Activated CD4-positive, CD25-positive, alpha-beta regulatory T cell treated with anti-CD3 and anti-CD28 coated beads, Interleukin-2, amount 50 U/mL, for 16 hours (primary cell): ENCODE data around the gene SNRNP25.

Source experiments
- DNase-seq: peaks from one replicate; pipeline ENCODE4 v3.0.0-alpha.2; 2020; ENCODE audit warnings: low read depth, low spot score

Gene SNRNP25

GRCh38 chr16:62968-63391 lies 9.4 kb downstream of the SNRNP25 start:
- DNase-seq, result no peak

- DNase-seq, result no peak
Observed at GRCh38 chr16:63466-63865, 9.8 kb downstream of the SNRNP25 start.

DNA sequence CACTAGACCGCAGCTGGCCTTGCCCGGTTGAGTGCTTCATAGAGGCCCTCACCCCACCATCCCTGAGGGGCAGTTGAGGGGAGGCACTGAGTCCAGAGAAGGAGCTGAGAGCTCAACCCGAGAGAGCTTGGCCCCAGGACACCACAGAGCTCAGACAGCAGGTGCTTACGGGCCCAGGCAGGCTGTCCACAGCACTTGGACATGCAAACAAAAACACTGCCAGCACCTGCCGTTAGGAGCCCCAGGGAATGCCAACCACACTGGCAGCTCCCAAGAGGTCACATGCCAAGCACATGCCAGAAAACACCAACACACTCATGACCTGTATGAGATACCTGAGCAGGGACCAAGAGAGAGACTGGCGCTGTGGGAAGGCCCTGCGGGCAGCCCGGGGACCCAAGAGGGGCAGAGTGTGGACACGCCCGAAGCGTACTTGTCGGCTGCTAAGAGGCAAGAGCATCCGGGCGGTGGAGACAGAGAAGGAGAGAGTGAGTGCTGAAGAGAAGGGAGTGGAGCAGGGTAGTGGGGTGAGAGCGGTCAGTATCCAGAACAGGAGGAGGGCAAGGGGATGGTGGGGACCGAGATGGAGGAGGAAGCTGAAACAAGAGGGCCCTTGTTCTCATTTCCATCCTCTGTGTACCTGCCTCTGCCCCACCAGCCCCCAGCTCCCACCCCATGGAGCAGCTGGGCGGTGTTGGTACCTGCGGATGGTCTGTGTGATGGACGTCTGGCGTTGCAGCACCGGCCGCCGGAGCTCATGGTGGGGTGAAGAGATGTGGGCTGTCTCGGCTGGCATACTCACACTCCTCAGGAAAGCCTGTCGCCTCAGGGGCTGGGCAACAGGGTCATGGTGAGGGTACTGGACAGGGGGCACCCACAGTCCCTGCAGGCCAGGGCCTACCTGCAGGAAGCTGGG lies 10.6 kb downstream of the SNRNP25 start:
- no peak for DNase-seq

- no peak for DNase-seq
Observed at GRCh38 chr16:64914-65255, 11.3 kb downstream of the SNRNP25 start.

GRCh38 chr16:65745-66144 lies 12.1 kb downstream of the SNRNP25 start:
- peak; percentile 66 for DNase-seq

GRCh38 chr16:66309-67182 lies 12.9 kb downstream of the SNRNP25 start:
- DNase-seq, result no peak

DNA sequence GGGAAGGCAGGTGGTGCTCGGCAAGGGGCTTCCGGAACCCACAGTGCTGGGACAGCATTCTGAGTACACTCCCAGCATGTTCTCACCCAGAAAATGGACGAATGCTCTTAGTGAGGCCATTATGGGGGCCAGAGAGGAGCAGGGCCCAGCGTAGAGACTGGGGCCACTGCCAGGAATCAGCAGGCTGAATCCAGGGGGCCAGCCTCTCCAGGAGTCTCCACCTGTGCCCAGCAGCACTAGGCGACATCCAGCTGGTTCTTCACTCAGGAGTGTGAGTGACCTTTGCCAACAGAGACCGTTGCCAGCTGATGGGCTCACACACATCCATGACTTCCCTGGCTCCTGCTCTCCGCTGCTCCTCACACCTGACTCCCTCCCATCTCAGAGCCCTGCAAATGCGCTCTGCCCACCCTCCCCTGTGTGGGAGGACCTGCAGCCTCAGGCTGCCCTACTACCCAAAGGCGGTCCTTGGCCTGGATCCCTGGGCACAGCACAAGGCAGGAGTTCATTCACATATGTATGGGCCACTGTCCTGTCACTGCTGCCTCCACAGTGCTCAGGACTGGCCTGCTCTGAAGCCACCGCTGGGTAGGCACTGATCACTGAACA lies 13.7 kb downstream of the SNRNP25 start:
- no peak for DNase-seq

DNA sequence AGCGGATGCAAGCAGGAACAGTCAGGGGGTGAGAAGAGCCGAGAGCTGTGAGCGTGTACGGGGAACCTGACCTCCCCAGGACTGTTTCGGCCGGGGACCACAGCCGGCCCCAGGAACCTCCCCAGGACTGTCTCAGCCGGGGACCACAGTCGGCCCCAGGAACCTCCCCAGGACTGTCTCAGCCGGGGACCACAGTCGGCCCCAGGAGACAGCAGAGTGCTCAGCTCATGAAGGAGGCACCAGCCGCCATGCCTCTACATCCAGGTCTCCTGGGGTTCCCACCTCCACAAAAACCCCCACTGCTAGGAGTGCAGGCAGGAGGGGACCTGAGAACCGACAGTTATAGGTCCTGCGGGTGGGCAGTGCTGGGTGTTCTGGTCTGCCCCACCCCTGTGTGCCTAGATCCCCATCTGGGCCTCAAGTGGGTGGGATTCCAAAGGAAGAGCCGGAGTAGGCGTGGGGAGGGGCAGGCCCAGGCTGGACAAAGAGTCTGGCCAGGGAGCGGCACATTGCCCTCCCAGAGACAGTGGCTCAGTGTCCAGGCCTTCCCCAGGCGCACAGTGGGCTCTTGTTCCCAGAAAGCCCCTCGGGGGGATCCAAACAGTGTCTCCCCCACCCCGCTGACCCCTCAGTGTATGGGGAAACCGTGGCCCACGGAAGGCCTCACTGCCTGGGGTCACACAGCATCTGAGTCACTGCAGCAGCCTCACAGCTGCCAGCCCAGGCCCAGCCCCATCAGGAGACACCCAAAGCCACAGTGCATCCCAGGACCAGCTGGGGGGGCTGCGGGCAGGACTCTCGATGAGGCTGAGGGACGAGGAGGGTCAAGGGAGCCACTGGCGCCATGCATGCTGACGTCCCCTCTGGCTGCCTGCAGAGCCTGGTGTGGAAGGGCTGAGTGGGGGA lies 14.5 kb downstream of the SNRNP25 start:
- no peak for DNase-seq

DNA sequence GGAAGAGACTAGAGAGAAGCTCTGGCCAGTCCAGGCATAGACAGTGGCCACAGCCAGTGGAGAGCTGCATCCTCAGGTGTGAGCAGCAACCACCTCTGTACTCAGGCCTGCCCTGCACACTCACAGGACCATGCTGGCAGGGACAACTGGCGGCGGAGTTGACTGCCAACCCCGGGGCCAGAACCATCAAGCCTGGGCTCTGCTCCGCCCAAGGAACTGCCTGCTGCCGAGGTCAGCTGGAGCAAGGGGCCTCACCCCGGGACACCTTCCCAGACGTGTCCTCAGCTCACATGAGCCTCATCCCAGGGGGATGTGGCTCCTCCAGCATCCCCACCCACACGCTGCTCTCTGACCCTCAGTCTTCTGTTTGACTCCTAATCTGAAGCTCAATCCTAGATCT lies 15.6 kb downstream of the SNRNP25 start:
- DNase-seq, result no peak

DNA sequence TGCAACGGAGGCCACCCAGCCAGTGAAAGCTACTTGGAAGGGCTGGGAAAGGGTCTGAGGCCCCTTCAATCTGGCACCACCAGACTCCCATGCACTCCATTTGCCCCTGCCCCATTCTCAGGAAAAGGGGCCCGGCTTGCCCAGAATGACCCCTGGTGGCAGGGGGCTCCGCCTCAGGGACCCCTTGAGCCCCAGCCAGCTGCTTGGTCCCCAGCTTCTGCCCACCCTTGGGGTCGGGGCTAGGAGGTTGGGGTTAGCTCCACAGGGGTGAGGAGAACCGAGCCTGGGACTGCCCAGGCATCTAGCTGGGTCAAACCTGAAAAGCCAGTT lies 17.5 kb downstream of the SNRNP25 start:
- DNase-seq, result no peak

DNA sequence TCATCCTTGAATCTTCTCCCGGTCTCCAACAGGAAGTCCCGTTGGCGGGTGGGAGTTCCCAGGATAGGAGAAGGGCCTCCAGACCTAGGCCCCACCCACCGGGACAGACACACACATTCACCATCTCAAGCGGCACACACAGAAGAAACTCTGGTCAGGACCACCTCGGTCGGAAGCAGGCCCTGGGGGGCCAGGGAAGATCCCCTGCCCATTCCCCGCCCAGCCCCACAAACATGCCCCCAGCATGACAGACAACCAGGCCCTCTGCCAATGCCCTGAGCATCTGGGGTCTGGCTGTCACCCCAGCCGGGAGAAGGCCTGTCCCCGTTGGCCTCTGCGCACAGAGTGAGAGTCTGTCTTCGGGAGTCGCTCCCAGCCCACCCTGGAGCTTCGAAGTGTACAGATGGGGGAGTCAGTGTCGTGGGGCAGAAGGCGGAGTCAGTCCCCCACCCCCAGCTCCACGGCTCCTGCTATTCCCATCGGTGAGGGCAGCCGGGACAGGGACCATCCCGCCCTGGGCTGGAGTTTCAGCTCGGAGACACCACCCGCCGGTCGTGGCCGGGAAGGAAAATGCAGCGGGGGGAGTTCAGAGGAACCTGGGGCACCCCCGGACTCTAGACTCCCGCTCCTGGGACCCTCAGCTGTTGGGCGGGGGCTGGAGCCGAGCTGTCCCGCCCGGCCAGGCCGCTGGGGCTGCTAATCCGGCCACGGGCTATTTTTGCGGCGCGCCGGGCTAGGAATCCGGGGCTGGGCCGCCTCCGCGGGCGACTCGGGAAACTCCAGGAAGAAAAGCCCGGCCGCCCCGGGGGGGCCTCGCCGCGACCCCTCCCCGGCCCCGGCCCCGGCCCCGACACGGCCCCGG lies 18.1 kb downstream of the SNRNP25 start:
- no peak for DNase-seq

GRCh38 chr16:72561-73548 lies 19.2 kb downstream of the SNRNP25 start, which contains the start of gene RHBDF1:
Gene RHBDF1, minus strand, starts transcription at chr16:72631. Its CDS starts 7,616 bp downstream, at chr16:65015.
- DNase-seq, result no peak

- no peak for DNase-seq
Observed at GRCh38 chr16:74051-74746, 20.6 kb downstream of the SNRNP25 start.

- no peak for DNase-seq
Observed at GRCh38 chr16:74747-75334, 21.2 kb downstream of the SNRNP25 start.

- no peak for DNase-seq
Observed at GRCh38 chr16:75580-76501, 22.2 kb downstream of the SNRNP25 start.

DNA sequence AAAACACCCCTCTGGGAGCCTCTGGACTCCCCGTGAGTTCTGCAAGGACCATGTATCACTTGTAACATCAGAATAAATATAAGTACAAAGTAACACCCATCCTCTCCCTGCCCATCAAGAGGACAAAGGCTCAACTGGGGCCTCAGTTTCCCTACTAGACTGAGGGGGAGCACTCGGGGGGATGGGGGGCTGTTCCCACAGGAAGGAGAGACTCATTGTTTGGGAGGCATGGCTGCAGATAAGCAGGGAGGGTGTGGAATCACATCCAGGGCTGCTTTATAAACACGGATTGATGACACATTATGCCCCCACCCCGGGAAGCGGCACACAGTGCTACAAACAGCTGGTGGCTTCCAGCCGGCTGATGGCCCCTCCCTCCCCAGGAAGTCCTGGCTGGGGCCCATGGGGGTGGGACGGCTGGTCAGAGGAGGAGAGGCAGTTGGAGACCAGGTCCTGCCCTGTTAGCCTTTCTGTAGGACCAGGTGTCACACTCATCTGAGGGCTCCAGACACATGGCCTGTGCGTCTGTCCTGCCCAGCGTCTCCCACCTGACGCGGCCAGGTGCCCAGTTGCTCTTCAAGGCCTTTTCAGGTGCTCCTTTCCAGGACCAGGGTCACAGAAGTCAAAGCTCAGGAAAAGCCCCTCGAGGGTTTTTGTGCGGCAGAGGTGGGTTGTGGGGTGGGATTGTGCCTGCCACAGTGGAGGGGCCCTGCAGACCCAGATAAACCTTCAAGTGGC lies 23.1 kb downstream of the SNRNP25 start:
- DNase-seq, result no peak
